HEK293 (cell line): Measurements from ENCODE around the gene EPAS1.

ENCODE experiments used
- ATF2 ChIP-seq: fragments of 450-650 bp; formaldehyde crosslinking; IDR thresholded peaks from 2 replicates; pipeline ENCODE4 v1.5.1; 2016; ENCODE audit warnings: missing biosample characterization, missing genetic modification characterization, low read depth
- BCL6B ChIP-seq: fragments of 450-650 bp; formaldehyde crosslinking; IDR thresholded peaks from 2 replicates; pipeline ENCODE4 v1.5.1; 2017; ENCODE audit warnings: missing biosample characterization, missing genetic modification characterization
- CTCF ChIP-seq: fragments of 450-650 bp; formaldehyde crosslinking; IDR thresholded peaks from 2 replicates; pipeline ENCODE4 v1.5.1; 2016; ENCODE audit warnings: missing biosample characterization, missing genetic modification characterization
- GLI2 ChIP-seq: fragments of 450-650 bp; formaldehyde crosslinking; IDR thresholded peaks from 2 replicates; pipeline ENCODE4; 2017; ENCODE audit warnings: missing biosample characterization, missing genetic modification characterization, low read depth, borderline replicate concordance
- YY1 ChIP-seq: fragments of 450-650 bp; formaldehyde crosslinking; IDR thresholded peaks from 2 replicates; pipeline ENCODE4 v1.5.1; 2018; ENCODE audit warnings: missing biosample characterization, missing genetic modification characterization
- ZBTB1 ChIP-seq: fragments of 450-650 bp; formaldehyde crosslinking; IDR thresholded peaks from 2 replicates; pipeline ENCODE4 v1.5.1; 2016; ENCODE audit warnings: missing biosample characterization, missing genetic modification characterization
- ZNF280C ChIP-seq: fragments of 450-650 bp; formaldehyde crosslinking; IDR thresholded peaks from 2 replicates; pipeline ENCODE4 v1.5.1; 2016; ENCODE audit warnings: missing biosample characterization, missing genetic modification characterization
- ZNF292 ChIP-seq: fragments of 450-650 bp; formaldehyde crosslinking; IDR thresholded peaks from 2 replicates; pipeline ENCODE4 v1.5.1; 2016; ENCODE audit warnings: low read depth, missing biosample characterization, missing genetic modification characterization, borderline replicate concordance
- ZNF302 ChIP-seq: fragments of 450-650 bp; formaldehyde crosslinking; IDR thresholded peaks from 2 replicates; pipeline ENCODE4 v1.5.1; 2016; ENCODE audit warnings: missing biosample characterization, missing genetic modification characterization, low read depth
- ZNF473 ChIP-seq: fragments of 450-650 bp; formaldehyde crosslinking; IDR thresholded peaks from 2 replicates; pipeline ENCODE4 v1.5.1; 2017; ENCODE audit warnings: missing biosample characterization, missing genetic modification characterization

- TF ChIP-seq ZBTB1 (tag by site-specific recombination) = no peak
- TF ChIP-seq YY1 = no peak
- no peak for TF ChIP-seq CTCF (tag by site-specific recombination)
- TF ChIP-seq ATF2 (tag by site-specific recombination) = no peak
- TF ChIP-seq BCL6B (tag by site-specific recombination) = no peak
- no peak for TF ChIP-seq ZNF473
- TF ChIP-seq ZNF292 = no peak
- no peak for TF ChIP-seq GLI2 (tag by site-specific recombination)
- TF ChIP-seq ZNF280C (tag by site-specific recombination) = no peak
- no peak for TF ChIP-seq ZNF302
These were observed 40.6 kb upstream of the EPAS1 start for GRCh38 chr2:46256563-46257142.
